ENCODE results near the gene SDR42E1. TPM values are rescaled to one million over a fixed set of nuclear protein-coding genes. Genes with fewer than 3 reads are reported as not detected.

Gene SDR42E1
- total and polyA plus RNA-seq, 10 of the 15 experiments (the other 5 are each of a cell fraction or from before 2014, with no cell fraction given), result 1.4 to 5.5 (median 2.3) TPM

DNA sequence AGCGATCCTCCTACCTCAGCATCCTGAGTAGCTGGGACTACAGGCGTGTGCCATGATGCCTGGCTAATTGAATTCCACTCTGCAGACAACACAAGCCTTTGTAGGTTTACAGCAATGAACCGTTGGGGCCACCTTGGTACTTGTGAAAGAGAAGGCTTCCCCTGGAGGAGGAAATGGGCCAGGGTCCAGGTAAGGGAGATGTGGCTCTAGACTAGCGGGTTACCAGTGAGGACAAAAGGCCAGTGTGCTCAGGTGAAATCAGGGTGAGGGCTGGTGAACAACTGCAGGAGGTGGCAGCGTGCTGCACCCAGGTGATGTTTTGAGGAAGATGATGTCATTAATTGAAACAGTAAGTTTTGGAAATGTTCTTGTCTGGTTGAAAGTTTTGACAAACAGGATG, 6.7 kb downstream of the SDR42E1 start:
- Histone ChIP-seq H3K4me3 (no peak overlapping the region), H3K9me3 (replicated peaks; ENCODE audit: control insufficient read depth, insufficient read depth, low read length) (peaks cover 6% of the 10 kb centered on the region; the same call in 1 of the 3 replicates), H3K36me3 (ENCODE audit: control insufficient read depth in 2 of 2, insufficient read depth in 2 of 2, low read length in 1 of 2) (no peaks in the 10 kb centered on the region), H3K27me3 (replicated peaks in 1 of 2; ENCODE audit: control insufficient read depth in 2 of 2, insufficient read depth in 2 of 2, low read length in 1 of 2) (no peaks in the 10 kb centered on the region), H3K4me2 (ENCODE audit: control insufficient read depth, insufficient read depth) (no peak overlapping the region), H3K27ac (ENCODE audit: control insufficient read depth, insufficient read depth) (no peak overlapping the region), H3K79me2 (ENCODE audit: control insufficient read depth, insufficient read depth, low read length) (no peaks in the 10 kb centered on the region), H4K20me1 (ENCODE audit: control insufficient read depth, insufficient read depth) (no peaks in the 10 kb centered on the region), H3K4me1 (ENCODE audit: control insufficient read depth, insufficient read depth, low read length) (no peaks in the 10 kb centered on the region), H2AFZ (ENCODE audit: control insufficient read depth, low read depth, low read length) (no peak overlapping the region), H3K9ac (ENCODE audit: control insufficient read depth, insufficient read depth, low read length) (no peak overlapping the region)
- RAD21 ChIA-PET (ENCODE audit: unreplicated experiment), result no interaction called here
- no peak for FAIRE-seq
- no TSS peak for BruUV-seq (replicated peaks)
- TF ChIP-seq CBX5 (IDR thresholded peaks at IDR 0.05; ENCODE audit: low read depth), result no peak
- intact Hi-C loops (cut with micrococcal nuclease; ENCODE audit: unreplicated experiment), result no loop called here
- SMC1A ChIA-PET (ENCODE audit: uncharacterized antibody, unreplicated experiment), result no interaction called here
- ATAC-seq, result no peak
- no peak for DNase-seq (ENCODE audit: low read depth, low spot score)
- 61% methylated on average over 5 of the region's 5 CpGs for WGBS (ENCODE audit: insufficient coverage, insufficient replicate concordance, low lambda C conversion rate, missing lambda C conversion rate)
- POLR2A ChIA-PET, result no interaction called here
- CTCF ChIA-PET, result no interaction called here
- in situ Hi-C loops (cut with MboI), result no loop called here

DNA sequence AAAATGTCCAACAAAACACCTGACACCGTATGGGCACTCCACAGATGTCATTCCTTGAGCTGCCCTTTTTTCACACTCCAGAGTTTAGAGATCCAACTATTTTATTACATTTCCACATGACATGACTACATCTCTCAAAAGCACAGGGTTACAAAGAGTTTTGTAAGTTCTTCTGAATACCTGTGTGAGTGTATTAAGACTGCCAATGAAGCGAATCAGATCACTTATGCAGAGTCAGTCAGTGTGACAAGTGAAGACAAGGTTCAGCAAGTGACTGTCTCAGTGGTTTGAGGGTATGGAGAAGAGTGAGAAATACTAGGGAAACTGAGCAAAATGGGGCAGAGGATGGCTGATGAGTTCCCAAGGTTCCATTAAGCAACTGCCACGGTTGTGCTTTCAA, 8.4 kb downstream of the SDR42E1 start:
- intact Hi-C loops (cut with micrococcal nuclease; ENCODE audit: unreplicated experiment) (no loop called here), in situ Hi-C loops (cut with MboI) (no loop called here)
- Histone ChIP-seq H3K27ac (ENCODE audit: control insufficient read depth, insufficient read depth) (no peak overlapping the region), H3K9me3 (replicated peaks; ENCODE audit: control insufficient read depth, insufficient read depth, low read length) (no peaks in the 10 kb centered on the region; the same call in 2 of the 3 replicates), H3K4me2 (ENCODE audit: control insufficient read depth, insufficient read depth) (no peak overlapping the region), H3K79me2 (ENCODE audit: control insufficient read depth, insufficient read depth, low read length) (no peaks in the 10 kb centered on the region), H3K4me3 (no peak overlapping the region), H3K4me1 (ENCODE audit: control insufficient read depth, insufficient read depth, low read length) (no peaks in the 10 kb centered on the region), H3K9ac (ENCODE audit: control insufficient read depth, insufficient read depth, low read length) (no peak overlapping the region), H3K36me3 (ENCODE audit: control insufficient read depth in 2 of 2, insufficient read depth in 2 of 2, low read length in 1 of 2) (no peaks in the 10 kb centered on the region), H2AFZ (ENCODE audit: control insufficient read depth, low read depth, low read length) (no peak overlapping the region), H4K20me1 (ENCODE audit: control insufficient read depth, insufficient read depth) (no peaks in the 10 kb centered on the region), H3K27me3 (replicated peaks in 1 of 2; ENCODE audit: control insufficient read depth in 2 of 2, insufficient read depth in 2 of 2, low read length in 1 of 2) (no peaks in the 10 kb centered on the region)
- WGBS (ENCODE audit: insufficient coverage, insufficient replicate concordance, low lambda C conversion rate, missing lambda C conversion rate), result 83% methylated on average over 3 of the region's 3 CpGs
- DNase-seq (ENCODE audit: low read depth, low spot score) (no peak), ATAC-seq (no peak), FAIRE-seq (no peak)
- POLR2A ChIA-PET, result no interaction called here
- CTCF ChIA-PET, result no interaction called here
- RAD21 ChIA-PET (ENCODE audit: unreplicated experiment), result no interaction called here
- SMC1A ChIA-PET (ENCODE audit: uncharacterized antibody, unreplicated experiment), result no interaction called here
- no TSS peak for BruUV-seq (replicated peaks)
- TF ChIP-seq NFIC (IDR thresholded peaks at IDR 0.05; ENCODE audit: low read depth, low read length) (no peak), NBN (IDR thresholded peaks at IDR 0.05) (no peak), NRF1 (conservative IDR thresholded peaks at IDR 0.05; ENCODE audit: low read depth, low read length) (no peak), BHLHE40 (IDR thresholded peaks at IDR 0.05; ENCODE audit: borderline replicate concordance in 1 of 2, low read depth in 2 of 2, low read length in 1 of 2) (no peak), IRF4 (IDR thresholded peaks at IDR 0.05; ENCODE audit: low read depth, low read length) (no peak), ZZZ3 (IDR thresholded peaks at IDR 0.05; ENCODE audit: control insufficient read depth, insufficient read length, low read depth) (no peak)
- TF ChIP-seq, protein P1, sequence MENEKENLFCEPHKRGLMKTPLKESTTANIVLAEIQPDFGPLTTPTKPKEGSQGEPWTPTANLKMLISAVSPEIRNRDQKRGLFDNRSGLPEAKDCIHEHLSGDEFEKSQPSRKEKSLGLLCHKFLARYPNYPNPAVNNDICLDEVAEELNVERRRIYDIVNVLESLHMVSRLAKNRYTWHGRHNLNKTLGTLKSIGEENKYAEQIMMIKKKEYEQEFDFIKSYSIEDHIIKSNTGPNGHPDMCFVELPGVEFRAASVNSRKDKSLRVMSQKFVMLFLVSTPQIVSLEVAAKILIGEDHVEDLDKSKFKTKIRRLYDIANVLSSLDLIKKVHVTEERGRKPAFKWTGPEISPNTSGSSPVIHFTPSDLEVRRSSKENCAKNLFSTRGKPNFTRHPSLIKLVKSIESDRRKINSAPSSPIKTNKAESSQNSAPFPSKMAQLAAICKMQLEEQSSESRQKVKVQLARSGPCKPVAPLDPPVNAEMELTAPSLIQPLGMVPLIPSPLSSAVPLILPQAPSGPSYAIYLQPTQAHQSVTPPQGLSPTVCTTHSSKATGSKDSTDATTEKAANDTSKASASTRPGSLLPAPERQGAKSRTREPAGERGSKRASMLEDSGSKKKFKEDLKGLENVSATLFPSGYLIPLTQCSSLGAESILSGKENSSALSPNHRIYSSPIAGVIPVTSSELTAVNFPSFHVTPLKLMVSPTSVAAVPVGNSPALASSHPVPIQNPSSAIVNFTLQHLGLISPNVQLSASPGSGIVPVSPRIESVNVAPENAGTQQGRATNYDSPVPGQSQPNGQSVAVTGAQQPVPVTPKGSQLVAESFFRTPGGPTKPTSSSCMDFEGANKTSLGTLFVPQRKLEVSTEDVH (IDR thresholded peaks at IDR 0.05; ENCODE audit: low read depth, partially characterized antibody), result no peak
- TF ChIP-seq, protein P2, sequence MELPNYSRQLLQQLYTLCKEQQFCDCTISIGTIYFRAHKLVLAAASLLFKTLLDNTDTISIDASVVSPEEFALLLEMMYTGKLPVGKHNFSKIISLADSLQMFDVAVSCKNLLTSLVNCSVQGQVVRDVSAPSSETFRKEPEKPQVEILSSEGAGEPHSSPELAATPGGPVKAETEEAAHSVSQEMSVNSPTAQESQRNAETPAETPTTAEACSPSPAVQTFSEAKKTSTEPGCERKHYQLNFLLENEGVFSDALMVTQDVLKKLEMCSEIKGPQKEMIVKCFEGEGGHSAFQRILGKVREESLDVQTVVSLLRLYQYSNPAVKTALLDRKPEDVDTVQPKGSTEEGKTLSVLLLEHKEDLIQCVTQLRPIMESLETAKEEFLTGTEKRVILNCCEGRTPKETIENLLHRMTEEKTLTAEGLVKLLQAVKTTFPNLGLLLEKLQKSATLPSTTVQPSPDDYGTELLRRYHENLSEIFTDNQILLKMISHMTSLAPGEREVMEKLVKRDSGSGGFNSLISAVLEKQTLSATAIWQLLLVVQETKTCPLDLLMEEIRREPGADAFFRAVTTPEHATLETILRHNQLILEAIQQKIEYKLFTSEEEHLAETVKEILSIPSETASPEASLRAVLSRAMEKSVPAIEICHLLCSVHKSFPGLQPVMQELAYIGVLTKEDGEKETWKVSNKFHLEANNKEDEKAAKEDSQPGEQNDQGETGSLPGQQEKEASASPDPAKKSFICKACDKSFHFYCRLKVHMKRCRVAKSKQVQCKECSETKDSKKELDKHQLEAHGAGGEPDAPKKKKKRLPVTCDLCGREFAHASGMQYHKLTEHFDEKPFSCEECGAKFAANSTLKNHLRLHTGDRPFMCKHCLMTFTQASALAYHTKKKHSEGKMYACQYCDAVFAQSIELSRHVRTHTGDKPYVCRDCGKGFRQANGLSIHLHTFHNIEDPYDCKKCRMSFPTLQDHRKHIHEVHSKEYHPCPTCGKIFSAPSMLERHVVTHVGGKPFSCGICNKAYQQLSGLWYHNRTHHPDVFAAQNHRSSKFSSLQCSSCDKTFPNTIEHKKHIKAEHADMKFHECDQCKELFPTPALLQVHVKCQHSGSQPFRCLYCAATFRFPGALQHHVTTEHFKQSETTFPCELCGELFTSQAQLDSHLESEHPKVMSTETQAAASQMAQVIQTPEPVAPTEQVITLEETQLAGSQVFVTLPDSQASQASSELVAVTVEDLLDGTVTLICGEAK (IDR thresholded peaks at IDR 0.05; ENCODE audit: borderline replicate concordance), result no peak
